ENCODE measurements around the gene WRAP53.
A peak's percentile ranks its signal among the peaks of the same experiment; 100 is the strongest.

WRAP53 gene

DNA sequence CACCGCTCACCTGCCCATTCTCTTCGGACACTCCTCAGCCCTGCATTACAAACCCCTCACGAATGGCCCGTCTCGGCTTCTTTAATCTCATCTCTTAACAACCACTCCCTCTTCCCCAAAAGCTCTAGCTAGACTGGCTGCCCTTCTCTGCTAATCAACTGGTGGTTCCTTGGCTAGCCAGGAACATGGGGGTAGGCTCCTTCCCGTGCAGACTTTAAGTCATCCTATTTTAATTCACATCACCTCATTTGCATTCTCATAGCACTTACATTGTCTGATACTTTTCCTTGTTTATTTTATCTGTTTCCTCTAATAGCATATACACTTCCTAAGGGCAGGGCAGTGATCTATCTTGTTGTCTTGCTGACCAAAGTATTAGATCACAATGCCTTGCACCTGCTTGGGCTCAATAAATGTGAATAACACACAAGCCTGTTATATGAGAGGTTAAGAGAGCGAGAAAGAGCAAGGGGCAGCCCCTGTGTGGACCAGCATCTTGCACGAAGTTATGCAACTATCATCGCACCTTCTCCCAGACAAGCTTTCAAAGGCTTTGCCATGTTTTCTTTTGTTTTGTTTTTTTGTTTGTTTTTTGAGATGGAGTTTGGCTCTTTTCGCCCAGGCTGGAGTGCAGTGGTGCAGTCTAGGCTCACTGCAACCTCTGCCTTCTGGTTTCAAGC is 10.7 kb upstream of the WRAP53 start:
- no peak overlapping the region for H3K4me3 ChIP-seq (ENCODE audit: low read depth, low read length)

DNA sequence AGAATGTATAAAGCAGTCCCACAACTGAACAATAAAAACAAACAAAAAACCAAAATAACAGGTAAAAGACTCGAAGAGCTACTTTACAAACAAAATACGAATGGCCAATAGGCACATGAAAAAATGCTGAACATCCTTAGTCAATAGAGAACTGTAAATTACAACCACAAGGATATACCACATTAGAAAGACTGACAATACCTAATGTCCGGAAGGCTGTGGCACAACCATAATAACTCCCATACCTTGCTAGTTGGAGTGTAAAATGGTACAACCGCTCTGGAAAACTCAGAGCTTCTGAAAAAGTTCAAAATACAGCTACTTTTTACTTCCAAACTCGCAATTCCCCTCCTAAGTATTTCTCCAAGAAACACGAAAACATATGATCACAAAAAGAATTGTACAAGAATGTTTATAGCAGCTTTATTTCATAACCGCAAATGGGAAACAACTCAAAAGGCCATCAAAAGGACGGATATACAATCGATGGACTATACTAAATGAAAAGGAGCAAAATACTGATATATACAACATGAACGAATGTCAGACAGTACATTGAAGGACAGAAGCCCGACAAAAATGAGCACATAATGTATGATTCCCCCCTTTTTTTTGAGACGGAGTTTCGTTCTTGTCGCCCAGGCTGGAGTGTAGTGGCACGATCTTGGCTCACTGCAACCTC is 3.3 kb upstream of the WRAP53 start:
- peak overlapping the region; percentile 97 for H3K4me3 ChIP-seq (ENCODE audit: low read depth, low read length)

DNA sequence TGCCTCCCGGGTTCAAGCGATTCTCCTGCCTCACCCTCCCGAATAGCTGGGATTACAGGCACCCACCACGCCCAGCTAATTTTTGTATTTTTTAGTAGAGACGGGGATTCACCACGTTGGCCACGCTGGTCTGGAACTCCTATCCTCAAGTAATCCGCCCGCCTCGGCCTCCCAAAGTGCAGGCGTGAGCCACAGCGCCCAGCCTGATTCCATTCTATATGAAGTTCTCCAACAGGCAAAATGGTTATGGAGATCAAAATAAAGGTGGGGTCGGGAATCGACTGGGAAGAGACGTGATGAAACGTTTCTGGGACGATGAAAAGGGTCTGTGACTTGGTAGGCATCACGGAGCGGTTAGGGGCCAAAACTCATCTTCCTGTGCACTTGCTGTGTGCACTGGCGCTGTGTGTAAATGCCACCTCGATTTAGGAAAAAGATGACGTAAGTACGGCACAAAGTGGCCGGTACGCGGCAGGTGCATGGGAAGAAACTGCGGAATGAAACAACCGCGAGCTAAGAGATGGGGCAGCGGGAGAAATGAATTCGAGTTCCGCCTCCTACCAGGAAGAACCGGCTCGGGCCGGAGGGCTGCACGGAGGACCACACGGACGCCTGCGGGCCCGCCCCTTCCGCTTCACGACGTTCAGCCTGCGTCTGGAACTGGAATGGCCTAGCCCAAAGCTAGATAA is 2.6 kb upstream of the WRAP53 start:
- H3K4me3 ChIP-seq (ENCODE audit: low read depth, low read length), result peak overlapping the region; percentile 97

DNA sequence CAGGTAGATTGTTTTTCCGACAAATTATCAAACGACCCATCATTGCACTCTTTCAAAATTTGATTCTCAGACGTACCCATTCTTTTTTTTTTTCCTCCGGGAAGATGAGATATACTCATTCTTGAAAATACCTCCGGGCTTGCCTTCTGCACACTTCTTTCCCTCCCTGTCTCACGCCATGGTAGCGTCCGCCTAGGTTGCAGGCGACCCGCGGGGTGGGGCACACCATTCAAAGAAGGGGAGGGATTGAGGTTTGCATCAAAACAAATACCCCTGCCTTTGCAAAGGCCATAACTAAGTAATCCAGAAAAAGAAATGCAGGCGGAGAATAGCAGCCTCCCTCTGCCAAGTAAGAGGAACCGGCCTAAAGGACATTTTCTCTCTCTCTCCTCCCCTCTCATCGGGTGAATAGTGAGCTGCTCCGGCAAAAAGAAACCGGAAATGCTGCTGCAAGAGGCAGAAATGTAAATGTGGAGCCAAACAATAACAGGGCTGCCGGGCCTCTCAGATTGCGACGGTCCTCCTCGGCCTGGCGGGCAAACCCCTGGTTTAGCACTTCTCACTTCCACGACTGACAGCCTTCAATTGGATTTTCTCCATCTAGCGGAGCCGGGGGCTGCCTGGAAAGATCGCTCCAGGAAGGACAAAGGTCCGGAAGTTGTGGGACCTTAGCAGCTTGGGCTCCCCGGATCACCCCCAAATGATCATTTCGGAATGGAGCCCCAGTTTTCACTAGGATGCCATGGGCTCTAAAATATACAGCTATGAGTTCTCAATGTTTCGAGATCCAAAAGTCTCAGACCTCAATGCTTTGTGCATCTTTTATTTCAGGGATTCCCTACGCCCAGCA is 1.8 kb upstream of the WRAP53 start:
- H3K4me3 ChIP-seq (ENCODE audit: low read depth, low read length), result peak overlapping the region; percentile 97

DNA sequence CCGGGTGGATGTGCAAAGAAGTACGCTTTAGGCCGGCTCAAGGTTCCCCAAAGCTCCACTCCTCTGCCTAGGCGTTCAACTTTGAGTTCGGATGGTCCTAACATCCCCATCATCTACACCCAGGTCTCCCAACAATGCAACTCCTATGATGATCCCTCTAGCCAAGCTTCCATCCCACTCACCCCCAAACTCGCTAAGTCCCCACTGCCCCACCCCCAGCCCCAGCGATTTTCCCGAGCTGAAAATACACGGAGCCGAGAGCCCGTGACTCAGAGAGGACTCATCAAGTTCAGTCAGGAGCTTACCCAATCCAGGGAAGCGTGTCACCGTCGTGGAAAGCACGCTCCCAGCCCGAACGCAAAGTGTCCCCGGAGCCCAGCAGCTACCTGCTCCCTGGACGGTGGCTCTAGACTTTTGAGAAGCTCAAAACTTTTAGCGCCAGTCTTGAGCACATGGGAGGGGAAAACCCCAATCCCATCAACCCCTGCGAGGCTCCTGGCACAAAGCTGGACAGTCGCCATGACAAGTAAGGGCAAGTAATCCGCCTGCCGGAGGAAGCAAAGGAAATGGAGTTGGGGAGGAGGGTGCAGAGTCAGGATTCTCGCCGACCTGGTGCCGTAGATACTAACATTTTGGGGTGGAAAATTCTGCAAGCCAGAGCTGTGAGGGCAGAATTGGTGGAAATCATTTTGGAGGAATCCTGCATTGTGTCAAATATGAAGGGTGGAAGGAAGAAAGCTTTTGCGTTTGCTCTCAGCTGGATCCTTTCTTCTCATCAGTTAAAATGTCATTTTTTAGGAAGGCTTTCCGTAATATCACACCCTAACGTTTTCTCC is 987 bp upstream of the WRAP53 start, which contains the start of gene TP53:
TP53 (minus strand) TSS at position 419 of the 836 bp plus-strand sequence. CDS start 10,896 bp downstream, outside the sequence.
- peak within 1 kb of the TSS; percentile 97 for H3K4me3 ChIP-seq (ENCODE audit: low read depth, low read length)

DNA sequence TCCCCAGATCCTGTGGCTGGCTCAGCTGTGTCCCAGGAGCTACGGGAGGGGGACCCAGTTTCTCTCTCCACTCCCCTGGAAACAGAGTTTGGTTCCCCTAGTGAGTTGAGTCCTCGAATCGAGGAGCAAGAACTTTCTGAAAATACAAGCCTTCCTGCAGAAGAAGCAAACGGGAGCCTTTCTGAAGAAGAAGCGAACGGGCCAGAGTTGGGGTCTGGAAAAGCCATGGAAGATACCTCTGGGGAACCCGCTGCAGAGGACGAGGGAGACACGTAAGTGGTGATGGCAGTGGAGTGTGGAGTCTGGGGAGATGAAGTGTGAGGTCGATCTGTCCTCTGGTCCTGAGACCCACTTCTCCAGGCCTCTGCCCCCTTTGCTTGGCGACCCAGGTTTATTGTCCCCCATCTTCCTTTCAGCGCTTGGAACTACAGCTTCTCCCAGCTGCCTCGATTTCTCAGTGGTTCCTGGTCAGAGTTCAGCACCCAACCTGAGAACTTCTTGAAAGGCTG is 585 bp downstream of the WRAP53 start:
- H3K4me3 ChIP-seq (ENCODE audit: low read depth, low read length), result peak overlapping the region; percentile 70

DNA sequence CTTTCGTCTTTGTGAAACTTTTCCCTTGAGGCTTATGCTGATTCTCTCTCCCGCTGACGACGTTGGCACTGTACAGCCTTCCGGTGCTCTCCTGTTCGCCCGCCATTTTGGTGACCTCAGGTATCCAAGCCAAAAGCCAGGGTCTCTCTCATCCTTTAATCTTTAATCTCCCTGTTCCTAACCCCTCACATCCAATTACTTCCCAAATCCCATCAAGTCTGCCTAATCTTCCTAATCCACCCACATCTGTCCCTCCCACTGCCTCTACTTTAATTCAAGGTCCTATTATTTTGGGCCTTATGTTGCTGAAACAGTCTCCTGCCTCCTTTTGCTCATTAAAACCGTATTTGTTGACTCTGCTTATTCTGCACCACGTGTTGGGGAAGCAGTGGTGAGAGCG is 7.3 kb downstream of the WRAP53 start:
- no peak overlapping the region for H3K4me3 ChIP-seq (ENCODE audit: low read depth, low read length)

DNA sequence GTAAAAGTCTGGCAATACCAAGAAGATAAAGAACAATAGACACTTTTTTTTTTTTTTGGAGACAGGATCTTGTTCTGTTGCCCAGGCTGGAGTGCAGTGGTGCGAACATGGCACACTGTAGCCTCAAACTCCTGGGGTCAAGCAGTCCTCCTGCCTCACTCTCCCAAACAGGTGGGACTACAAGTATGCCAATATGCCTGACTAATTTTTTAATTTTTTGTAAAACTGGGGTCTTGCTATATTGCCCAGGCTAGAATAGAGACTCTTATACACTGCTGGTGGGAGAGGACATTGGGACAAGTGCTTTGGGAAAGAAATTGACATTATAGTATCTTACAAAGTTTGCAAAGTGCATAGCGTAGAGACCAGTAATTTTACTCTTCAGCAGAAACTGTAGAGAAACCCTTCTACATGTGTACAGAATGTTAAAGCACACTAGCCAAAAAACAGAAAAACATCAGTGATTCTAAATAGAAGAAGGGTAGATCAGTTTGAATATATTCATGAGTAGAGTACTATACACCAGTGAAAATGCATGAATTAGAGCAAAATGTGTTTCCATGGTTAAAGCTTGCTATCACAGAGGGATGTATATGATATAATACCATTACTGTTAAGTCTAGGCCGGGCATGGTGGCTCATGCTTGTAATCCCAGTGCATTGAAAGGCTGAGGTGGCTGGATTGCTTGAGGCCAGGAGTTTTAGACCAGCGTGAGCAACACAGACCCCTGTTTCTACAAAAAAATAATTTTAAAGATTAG is 9.7 kb downstream of the WRAP53 start:
- no peak overlapping the region for H3K4me3 ChIP-seq (ENCODE audit: low read depth, low read length)

DNA sequence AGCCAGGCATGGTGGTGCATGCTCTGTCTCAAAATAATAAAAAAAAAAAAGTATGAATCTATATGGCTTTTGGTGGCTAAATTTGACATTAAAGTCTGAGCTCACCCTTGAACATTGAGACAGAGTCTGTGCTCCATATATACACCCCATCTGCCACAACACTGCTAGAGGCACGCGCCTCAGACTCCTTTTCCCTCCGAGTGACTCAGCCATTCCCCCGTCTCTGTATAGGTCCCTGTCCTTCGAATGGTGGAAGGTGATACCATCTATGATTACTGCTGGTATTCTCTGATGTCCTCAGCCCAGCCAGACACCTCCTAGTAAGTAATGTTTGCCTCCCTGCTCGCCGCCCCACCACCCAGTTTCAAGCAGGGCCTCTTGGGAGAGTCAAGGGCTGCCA is 12.2 kb downstream of the WRAP53 start:
- no peak overlapping the region for H3K4me3 ChIP-seq (ENCODE audit: low read depth, low read length)

DNA sequence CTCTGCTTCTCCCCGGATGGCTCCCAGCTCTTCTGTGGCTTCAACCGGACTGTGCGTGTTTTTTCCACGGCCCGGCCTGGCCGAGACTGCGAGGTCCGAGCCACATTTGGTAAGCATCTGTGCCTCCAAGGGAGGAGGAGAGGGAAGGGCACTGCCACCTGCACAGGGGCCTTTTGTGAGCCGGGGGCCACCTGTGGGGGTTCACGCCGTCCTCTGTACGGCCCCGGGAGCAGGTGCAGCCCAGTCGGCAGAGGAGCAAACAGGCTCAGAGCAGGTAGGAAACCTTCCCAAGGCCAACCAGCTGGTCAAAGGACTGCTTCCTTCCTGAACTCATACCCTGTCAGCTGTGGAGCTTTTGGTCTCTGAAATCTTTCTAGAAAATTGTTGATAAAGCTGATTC is 13.4 kb downstream of the WRAP53 start:
- no peak overlapping the region for H3K4me3 ChIP-seq (ENCODE audit: low read depth, low read length)

DNA sequence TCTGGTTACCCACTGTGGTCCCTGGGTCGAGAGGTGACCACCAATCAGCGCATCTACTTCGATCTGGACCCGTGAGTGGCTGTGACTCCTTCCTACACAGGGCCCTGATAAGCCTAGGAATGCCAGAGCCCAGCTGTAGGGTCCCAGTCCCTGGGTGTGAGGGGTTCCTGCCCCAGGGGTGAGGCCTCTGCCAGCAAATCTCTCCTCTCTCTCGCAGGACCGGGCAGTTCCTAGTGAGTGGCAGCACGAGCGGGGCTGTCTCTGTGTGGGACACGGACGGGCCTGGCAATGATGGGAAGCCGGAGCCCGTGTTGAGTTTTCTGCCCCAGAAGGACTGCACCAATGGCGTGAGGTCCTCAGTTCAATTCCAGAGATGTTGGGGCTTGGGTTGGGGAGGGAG is 14.5 kb downstream of the WRAP53 start:
- no peak overlapping the region for H3K4me3 ChIP-seq (ENCODE audit: low read depth, low read length)

DNA sequence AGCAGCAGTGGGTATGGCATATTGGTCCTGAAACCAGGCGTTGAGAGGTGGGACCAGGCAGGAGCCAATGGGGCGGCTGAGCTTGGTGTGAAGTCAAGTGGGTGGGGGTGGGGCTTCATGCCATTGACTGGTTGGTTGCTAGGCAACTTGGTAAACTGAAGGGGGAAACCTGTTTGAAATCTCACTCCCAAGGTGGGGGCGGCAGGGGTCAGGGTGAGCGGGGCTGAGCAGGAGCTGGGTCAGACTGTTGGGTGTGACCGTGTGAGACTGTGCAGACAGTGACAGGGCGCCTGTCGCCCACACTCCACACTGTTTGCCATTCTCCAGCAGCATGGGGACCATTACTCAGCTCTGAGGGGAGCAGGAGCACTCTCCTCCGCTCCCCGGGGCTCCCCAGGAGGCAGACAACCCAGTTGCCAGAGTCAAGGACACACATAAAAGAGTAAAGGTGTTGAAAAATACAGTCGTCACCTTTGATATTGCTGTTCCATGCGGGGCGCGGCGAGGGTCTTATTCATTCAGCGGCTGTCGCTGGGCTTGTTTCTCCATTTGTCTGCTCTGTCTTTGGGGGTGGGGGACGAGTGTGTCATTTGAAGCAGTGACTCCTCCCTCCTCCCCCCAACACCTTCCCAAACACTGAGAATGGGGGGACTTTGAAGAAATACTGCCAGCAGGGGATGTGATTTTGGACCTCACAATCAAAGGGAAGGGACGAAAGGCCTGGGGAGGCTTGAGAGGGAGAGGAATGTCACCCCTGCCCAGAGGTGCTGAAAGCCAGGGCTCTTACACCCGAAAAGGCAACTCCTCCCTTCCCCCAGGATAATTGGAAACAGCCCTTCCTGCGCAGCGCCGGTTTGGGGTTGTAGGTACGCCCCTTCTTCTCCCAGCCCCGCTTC is 15.6 kb downstream of the WRAP53 start:
- no peak overlapping the region for H3K4me3 ChIP-seq (ENCODE audit: low read depth, low read length)

DNA sequence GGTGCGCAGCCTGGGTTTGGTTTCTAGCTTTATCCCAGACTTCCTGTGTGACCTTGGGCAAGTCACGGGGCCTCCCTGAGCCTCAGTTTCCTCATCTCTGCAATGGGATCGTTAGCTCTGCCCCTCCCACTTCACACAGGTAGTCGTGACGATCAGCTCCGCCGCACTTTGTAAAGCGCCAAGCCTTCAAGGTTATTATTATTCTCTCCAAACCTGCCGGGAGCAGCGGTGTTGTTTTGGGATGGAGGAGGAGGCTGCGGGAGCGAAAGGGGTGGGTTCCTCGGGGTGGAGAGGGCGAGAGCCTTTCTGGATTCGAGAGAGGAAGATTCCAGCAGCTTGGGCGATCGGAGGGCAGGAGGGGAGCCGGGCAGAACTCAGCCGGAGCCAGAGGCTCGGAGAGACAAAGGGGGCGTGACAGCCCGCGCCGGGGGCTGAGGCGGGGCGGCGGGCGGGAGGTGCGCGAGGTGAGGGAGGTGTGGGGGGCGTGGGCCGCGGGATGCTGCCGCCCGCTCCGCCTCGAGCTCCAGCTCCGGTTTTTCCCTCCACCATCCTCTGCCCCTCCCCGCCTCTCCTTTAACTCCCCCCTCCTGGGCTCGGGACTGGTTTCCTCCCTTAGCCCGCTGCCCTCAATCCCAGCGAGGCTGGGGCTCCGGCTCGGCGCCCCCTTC is 16.5 kb downstream of the WRAP53 start, which contains the start of gene EFNB3:
EFNB3 (plus strand) TSS at position 602 of the 668 bp plus-strand sequence. CDS start 397 bp downstream, outside the sequence.
- H3K4me3 ChIP-seq (ENCODE audit: low read depth, low read length), result peak within 1 kb of the TSS; percentile 54

DNA sequence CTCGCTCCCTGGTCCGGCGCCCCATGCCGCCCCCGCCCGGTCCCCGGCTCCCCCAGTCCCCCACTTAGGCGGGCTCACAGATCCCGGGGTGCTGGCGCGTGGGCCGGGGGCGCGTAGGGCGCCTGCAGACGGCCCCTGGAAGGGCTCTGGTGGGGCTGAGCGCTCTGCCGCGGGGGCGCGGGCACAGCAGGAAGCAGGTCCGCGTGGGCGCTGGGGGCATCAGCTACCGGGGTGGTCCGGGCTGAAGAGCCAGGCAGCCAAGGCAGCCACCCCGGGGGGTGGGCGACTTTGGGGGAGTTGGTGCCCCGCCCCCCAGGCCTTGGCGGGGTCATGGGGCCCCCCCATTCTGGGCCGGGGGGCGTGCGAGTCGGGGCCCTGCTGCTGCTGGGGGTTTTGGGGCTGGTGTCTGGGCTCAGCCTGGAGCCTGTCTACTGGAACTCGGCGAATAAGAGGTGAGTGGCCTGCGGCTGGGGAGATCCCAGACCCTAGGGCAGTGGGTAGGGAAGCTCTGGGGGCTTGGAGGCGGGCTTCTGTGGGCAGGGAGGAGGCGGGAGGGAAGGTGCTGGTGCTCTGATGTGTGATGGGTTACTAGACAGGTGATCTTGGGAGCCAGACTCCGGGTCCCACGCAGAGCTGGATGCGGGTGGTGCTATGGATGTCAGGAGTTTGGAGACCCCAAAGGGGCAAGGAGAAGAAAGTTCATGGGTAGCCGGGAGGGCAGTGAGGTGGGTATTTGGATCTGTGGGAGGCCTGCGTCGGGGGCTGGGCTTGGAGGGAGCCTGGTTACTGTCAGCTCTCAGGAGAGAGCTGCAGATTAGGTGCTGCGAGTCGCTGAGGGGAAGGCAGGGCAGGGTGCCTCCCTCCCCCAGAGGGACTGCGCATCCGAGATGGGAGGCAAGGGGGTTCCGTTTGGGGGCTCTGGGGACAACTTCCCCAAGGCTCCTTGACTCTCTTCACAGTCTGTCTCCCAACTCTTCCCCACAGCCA is 17.3 kb downstream of the WRAP53 start:
- H3K4me3 ChIP-seq (ENCODE audit: low read depth, low read length), result peak overlapping the region; percentile 54

DNA sequence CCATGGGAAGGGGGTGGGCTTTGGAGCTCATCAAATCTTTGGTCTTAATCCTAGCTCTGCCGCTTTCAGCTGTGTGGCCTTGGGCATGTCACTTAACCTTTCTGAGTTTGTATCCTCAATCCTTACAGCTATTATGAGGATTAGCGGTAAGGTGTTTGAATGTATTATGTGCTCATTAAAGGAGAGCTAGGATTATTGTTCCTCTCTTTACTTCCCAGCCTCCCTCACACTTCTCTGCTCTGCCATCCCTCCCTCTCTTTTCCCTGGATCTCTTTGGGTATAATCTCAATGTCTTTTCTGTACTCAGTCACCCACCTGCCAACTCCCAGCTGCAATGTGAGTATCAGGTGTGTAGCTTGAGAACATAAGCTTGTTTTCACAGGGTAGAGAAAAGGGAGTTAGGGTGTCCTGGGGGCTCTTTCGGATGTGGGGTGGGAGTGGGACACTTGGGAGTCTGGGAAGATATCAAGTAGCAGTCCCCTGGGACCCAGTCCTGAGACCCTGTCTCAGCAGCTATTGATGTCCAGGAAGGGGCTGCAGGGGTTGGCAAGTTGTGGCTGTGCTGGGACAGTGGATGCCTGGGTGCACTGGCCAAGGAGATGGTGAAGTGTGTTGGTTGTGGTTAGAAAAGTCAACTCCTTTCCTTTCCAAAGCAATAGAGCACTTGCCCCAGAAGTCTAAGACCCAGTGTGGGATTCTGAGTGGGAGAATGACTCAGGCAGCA is 18.5 kb downstream of the WRAP53 start:
- H3K4me3 ChIP-seq (ENCODE audit: low read depth, low read length), result no peak overlapping the region

DNA sequence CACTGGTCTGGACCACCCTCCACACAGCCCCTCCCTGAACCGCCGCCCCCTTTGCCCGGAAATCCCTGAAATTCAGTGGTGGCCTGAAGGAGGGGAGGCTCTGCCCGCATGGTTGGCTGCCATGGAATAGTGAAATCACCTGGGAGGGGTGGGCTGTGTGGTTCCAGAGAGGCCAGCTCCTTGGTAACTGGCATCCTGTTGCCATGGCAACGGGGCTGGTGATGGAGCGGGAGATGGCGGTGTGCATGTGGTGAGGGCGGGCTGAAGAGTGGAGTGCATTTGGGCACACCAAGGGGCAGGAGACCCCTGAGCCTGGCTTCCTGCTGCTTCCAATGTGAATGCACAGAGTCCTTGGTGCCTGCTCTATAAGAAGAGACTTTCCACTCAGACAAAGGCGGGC is 19.2 kb downstream of the WRAP53 start:
- no peak overlapping the region for H3K4me3 ChIP-seq (ENCODE audit: low read depth, low read length)
